Measurements from ENCODE around the gene MAP4K4. TPM values are rescaled to one million over a fixed set of nuclear protein-coding genes. Genes with fewer than 3 reads are reported as not detected.

MAP4K4 gene
- polyA plus RNA-seq, 3 donors, result 5.3 to 66.9 (median 8.7) TPM

DNA sequence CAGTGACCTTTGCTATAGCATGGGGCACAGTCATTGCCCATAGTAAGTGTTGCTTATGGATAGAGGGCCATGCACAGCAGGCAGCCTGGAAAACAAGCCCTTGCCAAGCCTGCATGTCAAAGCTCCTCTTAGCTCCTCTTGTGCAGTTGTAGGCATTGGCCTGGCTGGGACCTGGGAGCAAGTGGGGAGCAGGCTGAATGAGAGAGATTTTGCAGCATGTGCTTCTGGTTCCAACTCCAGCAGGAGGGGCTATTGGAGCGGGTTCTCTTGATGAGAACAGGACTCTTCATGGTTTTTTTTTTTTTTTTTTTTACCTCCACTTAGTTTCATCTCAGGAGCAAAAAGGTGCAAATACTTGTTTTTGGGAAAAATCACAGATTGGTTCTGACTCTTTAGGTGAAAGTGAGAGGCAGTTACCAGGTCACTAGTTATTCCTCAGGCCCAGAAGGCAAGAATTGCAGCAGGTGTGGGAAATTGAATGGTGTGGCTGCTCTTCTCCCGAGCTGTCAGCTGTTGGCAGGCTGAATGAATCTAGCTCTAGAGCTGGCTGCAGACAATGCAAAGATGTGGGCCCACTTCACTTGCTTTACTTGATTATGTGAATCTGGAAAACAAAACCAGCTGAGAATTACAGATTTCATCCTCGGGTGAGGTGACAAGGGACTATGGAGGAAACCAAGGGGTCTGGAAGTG, 95.9 kb downstream of the MAP4K4 start:
- H3K4me2 ChIP-seq (replicated peaks; ENCODE audit: extremely low read depth, low read length, poor library complexity, severe bottlenecking), result no peak overlapping the region
- no peak overlapping the region for H3K9ac ChIP-seq (ENCODE audit: insufficient read depth, low read length, poor library complexity, severe bottlenecking)
- no peaks in the 10 kb centered on the region for H3K9me3 ChIP-seq (replicated peaks in 1 of 2; ENCODE audit: control insufficient read depth in 1 of 2, insufficient read depth in 1 of 2, low read length in 2 of 2)
- intact Hi-C loops (cut with micrococcal nuclease), result no loop called here
- peaks cover 21 to 23% of the 10 kb centered on the region in 2 donors for H3K36me3 Mint-ChIP-seq
- H3K4me1 Mint-ChIP-seq, result peaks cover 38% of the 10 kb centered on the region
- H3K9me3 Mint-ChIP-seq, result peaks cover 0 to 1% (median 0%) of the 10 kb centered on the region in 7 donors
- peaks cover 5 to 21% of the 10 kb centered on the region in 2 donors for H3K36me3 ChIP-seq (replicated peaks in 1 of 2; ENCODE audit: control insufficient read depth in 1 of 2, insufficient read depth in 2 of 2, low read length in 2 of 2)
- peaks cover 0 to 2% (median 0%) of the 10 kb centered on the region in 3 donors for H3K27me3 Mint-ChIP-seq (ENCODE audit: low read depth in 3 of 3)
- H3K27me3 ChIP-seq (ENCODE audit: control insufficient read depth in 2 of 2, insufficient read depth in 2 of 2, low read length in 2 of 2), result no peaks in the 10 kb centered on the region
- 84% methylated on average over 2 of the region's 3 CpGs for WGBS (ENCODE audit: insufficient coverage)
- TF ChIP-seq, protein P1, sequence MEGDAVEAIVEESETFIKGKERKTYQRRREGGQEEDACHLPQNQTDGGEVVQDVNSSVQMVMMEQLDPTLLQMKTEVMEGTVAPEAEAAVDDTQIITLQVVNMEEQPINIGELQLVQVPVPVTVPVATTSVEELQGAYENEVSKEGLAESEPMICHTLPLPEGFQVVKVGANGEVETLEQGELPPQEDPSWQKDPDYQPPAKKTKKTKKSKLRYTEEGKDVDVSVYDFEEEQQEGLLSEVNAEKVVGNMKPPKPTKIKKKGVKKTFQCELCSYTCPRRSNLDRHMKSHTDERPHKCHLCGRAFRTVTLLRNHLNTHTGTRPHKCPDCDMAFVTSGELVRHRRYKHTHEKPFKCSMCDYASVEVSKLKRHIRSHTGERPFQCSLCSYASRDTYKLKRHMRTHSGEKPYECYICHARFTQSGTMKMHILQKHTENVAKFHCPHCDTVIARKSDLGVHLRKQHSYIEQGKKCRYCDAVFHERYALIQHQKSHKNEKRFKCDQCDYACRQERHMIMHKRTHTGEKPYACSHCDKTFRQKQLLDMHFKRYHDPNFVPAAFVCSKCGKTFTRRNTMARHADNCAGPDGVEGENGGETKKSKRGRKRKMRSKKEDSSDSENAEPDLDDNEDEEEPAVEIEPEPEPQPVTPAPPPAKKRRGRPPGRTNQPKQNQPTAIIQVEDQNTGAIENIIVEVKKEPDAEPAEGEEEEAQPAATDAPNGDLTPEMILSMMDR (IDR thresholded peaks at IDR 0.05), result no peak
- peak overlapping the region in 1 of 7 donors; percentile 74 for H3K27ac Mint-ChIP-seq
- DNase-seq, result no peak
- H3K79me2 ChIP-seq (ENCODE audit: insufficient read depth, low read length), result peaks cover 95% of the 10 kb centered on the region
- peaks cover 100% of the 10 kb centered on the region for H4K20me1 ChIP-seq (ENCODE audit: insufficient read depth, low read length)
- no peak overlapping the region for H3K27ac ChIP-seq (ENCODE audit: low read depth in 1 of 2, low read length in 2 of 2)
- H2AFZ ChIP-seq (ENCODE audit: insufficient read depth, low read depth, low read length, poor library complexity, severe bottlenecking), result no peak overlapping the region
- H3K4me3 Mint-ChIP-seq, result no peak overlapping the region
- H3K4me3 ChIP-seq (replicated peaks in 1 of 3; ENCODE audit: low read depth in 2 of 3, low read length in 3 of 3), result no peak overlapping the region
- H3K4me1 ChIP-seq (ENCODE audit: control insufficient read depth in 1 of 2, insufficient read depth in 2 of 2, low read length in 2 of 2), result no peaks in the 10 kb centered on the region

DNA sequence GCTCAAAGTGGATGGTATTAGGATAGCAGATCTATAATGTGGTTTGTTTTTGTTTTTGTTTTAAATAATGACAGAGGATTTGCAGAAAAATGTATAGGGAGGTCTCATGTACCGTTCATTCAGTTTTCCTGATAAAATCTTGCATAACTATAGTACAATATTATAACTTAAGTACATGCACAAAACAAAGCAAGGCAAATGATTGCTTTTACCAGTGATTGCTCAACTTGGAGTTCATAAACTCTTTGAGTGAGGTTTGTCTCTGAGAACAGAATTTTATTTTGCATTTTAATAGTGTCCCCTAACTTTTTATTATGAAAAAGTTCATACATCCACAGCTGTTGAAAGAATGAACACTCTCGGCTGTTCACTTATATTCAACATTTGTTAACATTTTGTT, 96.6 kb downstream of the MAP4K4 start:
- H3K36me3 ChIP-seq (replicated peaks in 1 of 2; ENCODE audit: control insufficient read depth in 1 of 2, insufficient read depth in 2 of 2, low read length in 2 of 2), result peaks cover 5 to 21% of the 10 kb centered on the region in 2 donors
- H2AFZ ChIP-seq (ENCODE audit: insufficient read depth, low read depth, low read length, poor library complexity, severe bottlenecking), result no peak overlapping the region
- Mint-ChIP-seq H3K4me1 (peaks cover 31% of the 10 kb centered on the region), H3K9me3 (peaks cover 0 to 1% (median 0%) of the 10 kb centered on the region in 7 donors), H3K4me3 (no peak overlapping the region), H3K27ac (peak overlapping the region in 1 of 7 donors; percentile 74), H3K27me3 (ENCODE audit: low read depth in 3 of 3) (peaks cover 0 to 2% (median 0%) of the 10 kb centered on the region in 3 donors), H3K36me3 (peaks cover 21 to 23% of the 10 kb centered on the region in 2 donors)
- no peaks in the 10 kb centered on the region for H3K9me3 ChIP-seq (replicated peaks in 1 of 2; ENCODE audit: control insufficient read depth in 1 of 2, insufficient read depth in 1 of 2, low read length in 2 of 2)
- H3K9ac ChIP-seq (ENCODE audit: insufficient read depth, low read length, poor library complexity, severe bottlenecking), result no peak overlapping the region
- intact Hi-C loops (cut with micrococcal nuclease), result no loop called here
- no CpG with 5 or more reads among the region's 2 CpGs for WGBS (ENCODE audit: insufficient coverage)
- no peak overlapping the region for H3K27ac ChIP-seq (ENCODE audit: low read depth in 1 of 2, low read length in 2 of 2)
- peaks cover 95% of the 10 kb centered on the region for H3K79me2 ChIP-seq (ENCODE audit: insufficient read depth, low read length)
- no peaks in the 10 kb centered on the region for H3K4me1 ChIP-seq (ENCODE audit: control insufficient read depth in 1 of 2, insufficient read depth in 2 of 2, low read length in 2 of 2)
- H3K4me2 ChIP-seq (replicated peaks; ENCODE audit: extremely low read depth, low read length, poor library complexity, severe bottlenecking), result no peak overlapping the region
- TF ChIP-seq, protein P1 (IDR thresholded peaks at IDR 0.05), result no peak
- no peaks in the 10 kb centered on the region for H3K27me3 ChIP-seq (ENCODE audit: control insufficient read depth in 2 of 2, insufficient read depth in 2 of 2, low read length in 2 of 2)
- no peak overlapping the region for H3K4me3 ChIP-seq (replicated peaks in 1 of 3; ENCODE audit: low read depth in 2 of 3, low read length in 3 of 3)
- peaks cover 100% of the 10 kb centered on the region for H4K20me1 ChIP-seq (ENCODE audit: insufficient read depth, low read length)
- no peak for DNase-seq
